Measurements from ENCODE around the gene ROBO3.

The ROBO3 gene

DNA sequence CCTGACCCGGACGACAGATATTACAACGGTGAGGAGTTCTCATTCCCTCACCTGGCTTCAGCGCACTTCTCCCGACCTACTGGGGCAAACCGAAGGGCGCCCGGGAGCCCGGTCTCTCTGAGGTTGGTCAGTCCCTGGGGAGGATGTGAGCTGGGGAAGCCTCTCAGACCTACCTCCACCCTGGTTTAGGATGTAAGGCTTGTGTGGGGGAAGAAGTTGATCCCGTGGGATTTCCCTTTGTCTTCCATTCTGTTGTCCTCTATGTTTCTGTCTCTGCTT lies 12.3 kb downstream of the ROBO3 start:
- Histone ChIP-seq H3K4me3 (ENCODE audit: extremely low read depth, insufficient read depth, low read length, poor library complexity, severe bottlenecking) (no peak overlapping the region), H3K9me3 (ENCODE audit: control insufficient read depth, low read length) (no peaks in the 10 kb centered on the region), H3K4me1 (ENCODE audit: control insufficient read depth, insufficient read depth, low read length, poor library complexity, severe bottlenecking) (peaks cover under 1% of the 10 kb centered on the region), H3K36me3 (ENCODE audit: control insufficient read depth, insufficient read depth, low read length) (no peaks in the 10 kb centered on the region), H3K27ac (ENCODE audit: low read depth, low read length, severe bottlenecking) (no peak overlapping the region)
- 100% methylated on average over 10 of the region's 10 CpGs; no CpG with 5 or more reads in 1 of the 2 experiments for WGBS, 2 experiments (ENCODE audit: insufficient coverage in 2 of 2)

DNA sequence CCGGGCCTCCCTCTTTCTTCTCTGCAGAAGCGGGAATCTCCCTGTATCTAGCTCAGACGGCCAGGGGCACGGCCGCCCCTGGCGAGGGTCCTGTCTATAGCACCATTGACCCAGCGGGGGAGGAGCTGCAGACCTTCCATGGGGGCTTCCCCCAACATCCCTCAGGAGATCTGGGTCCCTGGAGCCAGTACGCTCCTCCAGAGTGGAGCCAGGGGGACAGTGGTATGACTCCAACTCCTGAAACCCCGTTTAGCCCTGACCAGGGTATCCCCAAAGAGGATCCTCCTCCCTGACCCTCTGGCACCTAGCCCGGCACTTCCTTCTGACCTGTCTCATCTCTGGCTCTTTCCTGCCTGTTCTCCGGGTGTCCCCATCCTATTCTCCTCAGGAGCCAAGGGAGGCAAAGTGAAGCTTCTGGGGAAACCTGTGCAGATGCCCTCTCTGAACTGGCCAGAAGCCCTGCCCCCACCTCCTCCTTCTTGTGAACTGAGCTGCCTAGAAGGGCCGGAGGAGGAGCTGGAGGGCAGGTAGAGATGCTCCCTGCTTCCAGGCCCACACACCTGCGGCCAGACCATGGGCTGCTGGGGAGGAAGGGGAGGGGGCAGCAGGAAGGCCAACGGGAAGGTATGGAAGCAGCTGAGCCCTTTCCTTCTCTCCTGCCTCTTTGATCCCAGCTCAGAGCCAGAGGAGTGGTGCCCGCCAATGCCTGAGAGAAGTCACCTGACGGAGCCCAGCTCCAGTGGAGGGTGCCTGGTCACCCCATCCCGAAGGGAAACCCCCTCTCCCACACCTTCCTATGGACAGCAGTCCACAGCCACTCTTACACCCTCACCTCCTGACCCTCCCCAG lies 12.9 kb downstream of the ROBO3 start:
- Histone ChIP-seq H3K27ac (ENCODE audit: low read depth, low read length, severe bottlenecking) (no peak overlapping the region), H3K4me1 (ENCODE audit: control insufficient read depth, insufficient read depth, low read length, poor library complexity, severe bottlenecking) (peaks cover 6% of the 10 kb centered on the region), H3K9me3 (ENCODE audit: control insufficient read depth, low read length) (no peaks in the 10 kb centered on the region), H3K4me3 (ENCODE audit: extremely low read depth, insufficient read depth, low read length, poor library complexity, severe bottlenecking) (no peak overlapping the region), H3K36me3 (ENCODE audit: control insufficient read depth, insufficient read depth, low read length) (no peaks in the 10 kb centered on the region)
- 83 to 87% methylated on average over 12 to 14 of the region's 17 CpGs for WGBS, 2 experiments (ENCODE audit: insufficient coverage in 2 of 2)

DNA sequence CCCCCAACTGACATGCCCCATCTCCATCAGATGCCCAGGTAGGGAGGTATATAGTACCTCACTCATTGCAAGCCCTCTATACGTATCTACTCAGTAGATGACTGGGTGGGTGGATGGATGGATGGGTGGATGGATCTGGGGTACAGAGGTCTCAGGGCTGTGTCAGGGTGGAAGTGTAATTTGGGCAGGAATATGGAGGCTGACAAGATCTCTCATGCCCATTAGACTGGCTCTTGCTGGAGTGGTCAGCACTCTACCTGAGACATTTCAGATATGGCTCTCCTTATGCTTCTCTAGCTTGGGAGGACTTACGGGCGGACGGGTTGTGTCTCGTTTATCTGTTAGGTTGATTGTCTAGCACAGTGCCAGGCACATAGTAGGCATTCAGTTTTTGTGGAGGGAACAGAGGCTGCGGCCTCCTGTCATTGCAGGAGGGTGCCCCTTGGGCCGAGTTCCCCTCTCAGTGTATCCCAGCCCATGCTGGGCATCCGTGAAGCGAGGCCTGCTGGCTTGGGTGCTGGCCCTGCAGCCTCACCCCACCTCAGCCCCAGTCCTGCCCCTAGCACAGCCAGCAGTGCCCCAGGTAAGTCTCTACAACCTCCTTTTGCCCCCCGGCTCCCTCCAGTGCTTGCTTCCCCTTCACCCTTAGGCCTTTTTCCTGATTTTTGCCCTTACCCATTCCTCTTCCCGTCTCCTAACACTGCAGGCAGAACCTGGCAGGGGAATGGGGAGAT lies 13.7 kb downstream of the ROBO3 start:
- WGBS, 2 experiments (ENCODE audit: insufficient coverage in 2 of 2), result 94 to 97% methylated on average over 9 of the region's 11 CpGs
- H3K27ac ChIP-seq (ENCODE audit: low read depth, low read length, severe bottlenecking), result no peak overlapping the region

DNA sequence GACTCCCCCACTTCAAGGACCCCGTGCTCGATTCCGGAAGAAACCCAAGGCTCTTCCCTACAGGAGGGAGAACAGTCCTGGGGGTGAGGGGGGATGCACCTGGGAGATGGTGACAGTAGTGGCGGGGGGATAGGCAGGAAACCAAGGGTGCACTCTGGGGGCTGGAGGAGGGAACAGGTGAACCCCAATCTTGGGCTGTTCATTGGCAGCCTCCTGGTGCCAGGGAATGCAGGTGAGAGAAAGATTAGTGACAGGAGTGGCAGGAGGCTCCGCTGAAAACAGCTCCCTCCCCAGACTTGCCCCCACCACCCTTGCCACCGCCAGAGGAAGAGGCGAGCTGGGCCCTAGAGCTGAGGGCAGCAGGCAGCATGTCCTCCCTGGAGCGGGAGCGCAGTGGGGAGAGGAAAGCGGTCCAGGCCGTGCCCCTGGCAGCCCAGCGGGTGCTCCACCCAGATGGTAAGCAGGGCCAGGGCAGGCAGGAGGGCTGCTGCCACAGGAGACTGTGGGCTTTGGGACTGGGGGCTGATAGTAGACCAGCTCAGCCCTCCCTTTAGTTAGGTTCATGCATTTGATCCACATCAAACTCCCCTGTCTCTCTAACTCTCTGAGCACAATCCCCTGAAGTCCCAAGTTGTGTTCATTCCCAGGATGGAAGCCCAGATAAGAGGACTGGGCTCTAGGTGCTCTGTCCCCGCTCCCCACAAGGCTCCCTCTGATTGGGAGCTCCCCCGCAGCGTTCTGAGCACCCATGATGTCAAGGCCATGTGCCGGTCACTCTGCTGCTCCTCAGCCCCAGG lies 14.5 kb downstream of the ROBO3 start:
- no peaks in the 10 kb centered on the region for H3K36me3 ChIP-seq (ENCODE audit: control insufficient read depth, insufficient read depth, low read length)
- no peak overlapping the region for H3K4me3 ChIP-seq (ENCODE audit: extremely low read depth, insufficient read depth, low read length, poor library complexity, severe bottlenecking)
- H3K4me1 ChIP-seq (ENCODE audit: control insufficient read depth, insufficient read depth, low read length, poor library complexity, severe bottlenecking), result peaks cover 7% of the 10 kb centered on the region
- no peak overlapping the region for H3K27ac ChIP-seq (ENCODE audit: low read depth, low read length, severe bottlenecking)
- H3K9me3 ChIP-seq (ENCODE audit: control insufficient read depth, low read length), result no peaks in the 10 kb centered on the region
- WGBS, 2 experiments (ENCODE audit: insufficient coverage in 2 of 2), result 92 to 98% methylated on average over 6 to 11 of the region's 16 CpGs

More for the DNA sequence above, 13.7 kb downstream of the ROBO3 start:
- H3K4me1 ChIP-seq (ENCODE audit: control insufficient read depth, insufficient read depth, low read length, poor library complexity, severe bottlenecking), result peaks cover 7% of the 10 kb centered on the region
- H3K4me3 ChIP-seq (ENCODE audit: extremely low read depth, insufficient read depth, low read length, poor library complexity, severe bottlenecking), result no peak overlapping the region
- no peaks in the 10 kb centered on the region for H3K9me3 ChIP-seq (ENCODE audit: control insufficient read depth, low read length)
- no peaks in the 10 kb centered on the region for H3K36me3 ChIP-seq (ENCODE audit: control insufficient read depth, insufficient read depth, low read length)

DNA sequence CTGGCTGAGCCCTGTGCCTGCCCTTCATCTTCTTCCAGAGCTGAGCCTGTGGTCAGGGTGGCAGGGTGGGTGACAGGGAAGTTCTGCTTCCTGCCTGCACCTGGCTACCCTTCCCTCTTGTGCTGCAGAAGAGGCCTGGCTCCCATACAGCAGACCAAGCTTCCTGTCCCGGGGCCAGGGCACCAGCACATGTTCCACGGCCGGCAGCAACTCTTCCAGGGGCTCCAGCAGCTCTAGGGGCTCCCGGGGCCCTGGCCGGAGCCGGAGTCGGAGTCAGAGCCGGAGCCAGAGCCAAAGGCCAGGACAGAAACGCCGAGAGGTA lies 15.0 kb downstream of the ROBO3 start:
- WGBS, 2 experiments (ENCODE audit: insufficient coverage in 2 of 2), result 91 to 93% methylated on average over 10 of the region's 10 CpGs
- Histone ChIP-seq H3K36me3 (ENCODE audit: control insufficient read depth, insufficient read depth, low read length) (no peaks in the 10 kb centered on the region), H3K4me3 (ENCODE audit: extremely low read depth, insufficient read depth, low read length, poor library complexity, severe bottlenecking) (no peak overlapping the region), H3K27ac (ENCODE audit: low read depth, low read length, severe bottlenecking) (no peak overlapping the region), H3K9me3 (ENCODE audit: control insufficient read depth, low read length) (no peaks in the 10 kb centered on the region), H3K4me1 (ENCODE audit: control insufficient read depth, insufficient read depth, low read length, poor library complexity, severe bottlenecking) (peaks cover 10% of the 10 kb centered on the region)

DNA sequence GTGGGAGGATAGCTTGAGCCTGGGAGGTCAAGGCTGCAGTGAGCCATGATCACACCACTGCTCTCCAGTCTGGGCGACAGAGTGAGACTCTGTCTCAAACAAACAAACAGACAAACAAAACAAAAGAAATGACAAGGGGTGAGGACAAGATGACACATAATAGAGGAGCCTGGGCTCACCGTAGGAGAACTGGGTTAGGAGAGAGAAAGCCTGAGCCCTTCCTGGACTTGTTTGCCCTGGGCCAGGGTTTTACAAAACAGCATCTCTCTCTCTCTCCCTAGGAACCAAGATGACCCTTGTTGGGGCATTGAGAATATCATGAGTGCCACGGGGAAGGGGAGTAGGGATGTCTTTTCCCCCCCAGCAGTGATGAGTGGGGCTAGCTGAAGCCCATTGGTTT lies 15.7 kb downstream of the ROBO3 start:
- Histone ChIP-seq H3K4me3 (ENCODE audit: extremely low read depth, insufficient read depth, low read length, poor library complexity, severe bottlenecking) (no peak overlapping the region), H3K36me3 (ENCODE audit: control insufficient read depth, insufficient read depth, low read length) (no peaks in the 10 kb centered on the region), H3K9me3 (ENCODE audit: control insufficient read depth, low read length) (no peaks in the 10 kb centered on the region), H3K4me1 (ENCODE audit: control insufficient read depth, insufficient read depth, low read length, poor library complexity, severe bottlenecking) (peaks cover 10% of the 10 kb centered on the region), H3K27ac (ENCODE audit: low read depth, low read length, severe bottlenecking) (no peak overlapping the region)
- WGBS, 2 experiments (ENCODE audit: insufficient coverage in 2 of 2), result 57 to 100% methylated on average over 1 of the region's 3 CpGs

DNA sequence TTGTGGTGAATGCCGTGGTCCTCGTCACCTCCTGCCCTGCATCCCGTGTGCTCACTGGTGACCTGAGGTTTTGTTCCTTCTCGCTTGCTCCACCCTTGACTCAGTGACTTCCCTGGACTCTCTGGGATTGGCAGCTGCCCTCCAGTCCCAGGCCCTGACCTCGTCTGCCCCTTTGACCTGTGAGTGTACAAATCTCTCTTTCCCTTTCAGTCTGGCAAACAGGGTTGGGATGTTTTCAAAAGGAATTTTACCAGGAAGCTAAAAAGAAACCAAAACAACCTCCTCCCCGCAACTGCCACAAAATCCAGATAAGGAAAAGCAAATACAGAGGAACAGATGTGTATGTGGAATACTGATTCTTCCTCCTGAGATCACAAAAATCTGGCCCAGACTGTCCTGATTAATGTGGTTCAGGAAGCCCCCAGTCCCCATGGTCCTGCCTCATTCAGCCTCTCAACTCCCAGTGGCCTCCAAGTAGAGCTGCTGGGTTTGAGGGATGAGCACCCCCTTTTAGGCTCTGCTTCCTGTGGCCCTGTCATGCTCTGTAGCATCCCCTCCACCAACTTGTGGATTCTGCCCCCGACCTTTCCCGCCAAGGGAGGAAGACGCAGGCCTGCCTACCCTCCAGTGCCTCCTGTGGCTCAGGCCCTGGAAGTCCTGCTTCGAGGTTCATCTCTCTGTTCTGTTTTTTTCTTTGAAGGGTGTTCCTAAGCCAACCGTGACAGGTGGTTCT lies 17.3 kb downstream of the ROBO3 start:
- no peak overlapping the region for H3K27ac ChIP-seq (ENCODE audit: low read depth, low read length, severe bottlenecking)
- H3K9me3 ChIP-seq (ENCODE audit: control insufficient read depth, low read length), result no peaks in the 10 kb centered on the region
- 83 to 87% methylated on average over 7 to 9 of the region's 11 CpGs for WGBS, 2 experiments (ENCODE audit: insufficient coverage in 2 of 2)
- no peaks in the 10 kb centered on the region for H3K36me3 ChIP-seq (ENCODE audit: control insufficient read depth, insufficient read depth, low read length)
- peaks cover 10% of the 10 kb centered on the region for H3K4me1 ChIP-seq (ENCODE audit: control insufficient read depth, insufficient read depth, low read length, poor library complexity, severe bottlenecking)
- no peak overlapping the region for H3K4me3 ChIP-seq (ENCODE audit: extremely low read depth, insufficient read depth, low read length, poor library complexity, severe bottlenecking)

DNA sequence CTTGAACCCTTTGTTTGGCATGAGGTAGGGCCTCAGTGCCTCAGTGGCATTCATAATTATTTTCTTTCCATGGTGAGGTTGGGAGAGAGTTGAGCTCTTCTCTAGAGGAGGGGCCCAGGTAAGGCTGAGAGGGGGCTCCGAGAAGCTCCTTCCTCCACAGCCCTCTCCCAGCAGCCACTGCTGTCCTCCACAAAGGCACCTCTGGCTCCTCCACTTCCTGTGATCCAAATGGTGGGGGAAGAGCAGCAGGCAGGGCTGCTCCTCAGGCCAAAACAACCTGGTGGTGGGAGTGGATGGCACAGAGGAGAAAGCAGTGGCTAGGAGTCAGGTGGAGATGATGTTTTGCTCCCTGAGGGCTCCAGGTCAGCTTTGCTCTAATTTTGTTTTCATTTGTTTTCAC lies 19.1 kb downstream of the ROBO3 start:
- Histone ChIP-seq H3K4me3 (ENCODE audit: extremely low read depth, insufficient read depth, low read length, poor library complexity, severe bottlenecking) (no peak overlapping the region), H3K9me3 (ENCODE audit: control insufficient read depth, low read length) (no peaks in the 10 kb centered on the region), H3K36me3 (ENCODE audit: control insufficient read depth, insufficient read depth, low read length) (no peaks in the 10 kb centered on the region), H3K4me1 (ENCODE audit: control insufficient read depth, insufficient read depth, low read length, poor library complexity, severe bottlenecking) (peaks cover 10% of the 10 kb centered on the region), H3K27ac (ENCODE audit: low read depth, low read length, severe bottlenecking) (no peak overlapping the region)
- 80% methylated on average over 1 of the region's 1 CpG; no CpG with 5 or more reads in 1 of the 2 experiments for WGBS, 2 experiments (ENCODE audit: insufficient coverage in 2 of 2)

DNA sequence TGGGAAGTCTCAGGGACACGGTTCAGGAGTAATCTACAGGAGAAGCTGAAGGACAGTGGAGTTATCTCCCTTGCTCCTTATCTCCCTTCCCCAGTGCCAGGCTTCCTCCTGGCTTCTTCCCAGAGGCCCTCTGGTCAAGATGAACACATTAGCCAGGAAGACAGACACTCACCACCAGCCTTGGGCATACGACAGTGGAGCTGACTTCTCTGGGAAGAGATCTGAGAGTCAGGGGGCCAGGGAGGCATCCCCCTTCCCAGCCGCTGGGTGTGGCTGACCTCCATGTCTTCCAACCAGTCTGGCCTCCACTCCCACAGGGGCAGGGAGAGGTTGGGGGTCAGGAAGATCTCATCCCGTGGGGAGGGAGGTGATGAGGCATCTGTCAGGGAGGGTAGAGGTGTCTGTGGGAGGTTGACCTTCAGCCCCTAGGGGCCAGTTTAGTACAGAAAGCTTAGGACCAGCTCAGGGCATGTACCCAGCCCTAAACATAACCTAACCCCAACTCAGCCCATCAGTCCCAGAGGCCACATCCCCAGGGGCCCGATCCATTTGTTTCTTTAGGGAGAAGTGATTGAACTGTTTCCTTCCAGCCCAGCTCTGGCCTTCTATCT lies 19.7 kb downstream of the ROBO3 start:
- H3K4me3 ChIP-seq (ENCODE audit: extremely low read depth, insufficient read depth, low read length, poor library complexity, severe bottlenecking), result no peak overlapping the region
- H3K36me3 ChIP-seq (ENCODE audit: control insufficient read depth, insufficient read depth, low read length), result no peaks in the 10 kb centered on the region
- WGBS, 2 experiments (ENCODE audit: insufficient coverage in 2 of 2), result 89 to 100% methylated on average over 1 of the region's 5 CpGs

DNA sequence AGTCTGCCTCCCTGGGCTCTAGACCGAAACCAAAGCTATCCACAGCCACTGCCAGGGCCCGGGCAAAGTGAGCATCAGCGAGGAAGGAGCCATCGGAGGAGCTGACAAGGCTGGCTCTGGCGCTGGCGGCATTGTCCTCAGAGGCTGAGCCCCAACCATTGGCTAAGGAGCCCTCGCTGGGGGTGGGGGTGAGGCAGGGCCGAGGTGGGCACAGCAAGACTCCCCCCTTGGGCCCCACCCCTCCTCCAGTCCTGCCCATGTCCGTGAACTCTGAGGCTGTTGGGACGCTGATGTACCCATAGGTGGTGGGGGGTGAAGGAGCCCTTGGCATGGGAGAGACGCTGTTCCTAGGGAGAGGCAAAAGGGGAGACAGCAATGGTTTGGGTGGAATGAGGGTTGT lies 21.2 kb downstream of the ROBO3 start:
- WGBS, 2 experiments (ENCODE audit: insufficient coverage in 2 of 2), result 71 to 92% methylated on average over 9 to 10 of the region's 11 CpGs
- Histone ChIP-seq H3K36me3 (ENCODE audit: control insufficient read depth, insufficient read depth, low read length) (no peaks in the 10 kb centered on the region), H3K4me1 (ENCODE audit: control insufficient read depth, insufficient read depth, low read length, poor library complexity, severe bottlenecking) (peaks cover 10% of the 10 kb centered on the region)

More for the DNA sequence above, 19.7 kb downstream of the ROBO3 start:
- Histone ChIP-seq H3K4me1 (ENCODE audit: control insufficient read depth, insufficient read depth, low read length, poor library complexity, severe bottlenecking) (peaks cover 10% of the 10 kb centered on the region), H3K27ac (ENCODE audit: low read depth, low read length, severe bottlenecking) (no peak overlapping the region), H3K9me3 (ENCODE audit: control insufficient read depth, low read length) (no peaks in the 10 kb centered on the region)

More for the DNA sequence above, 21.2 kb downstream of the ROBO3 start:
- Histone ChIP-seq H3K27ac (ENCODE audit: low read depth, low read length, severe bottlenecking) (no peak overlapping the region), H3K9me3 (ENCODE audit: control insufficient read depth, low read length) (no peaks in the 10 kb centered on the region), H3K4me3 (ENCODE audit: extremely low read depth, insufficient read depth, low read length, poor library complexity, severe bottlenecking) (no peak overlapping the region)

Measured in mesodermal cell (in vitro differentiated cells).